Measurements from ENCODE around the gene COL8A1.

The COL8A1 gene

DNA sequence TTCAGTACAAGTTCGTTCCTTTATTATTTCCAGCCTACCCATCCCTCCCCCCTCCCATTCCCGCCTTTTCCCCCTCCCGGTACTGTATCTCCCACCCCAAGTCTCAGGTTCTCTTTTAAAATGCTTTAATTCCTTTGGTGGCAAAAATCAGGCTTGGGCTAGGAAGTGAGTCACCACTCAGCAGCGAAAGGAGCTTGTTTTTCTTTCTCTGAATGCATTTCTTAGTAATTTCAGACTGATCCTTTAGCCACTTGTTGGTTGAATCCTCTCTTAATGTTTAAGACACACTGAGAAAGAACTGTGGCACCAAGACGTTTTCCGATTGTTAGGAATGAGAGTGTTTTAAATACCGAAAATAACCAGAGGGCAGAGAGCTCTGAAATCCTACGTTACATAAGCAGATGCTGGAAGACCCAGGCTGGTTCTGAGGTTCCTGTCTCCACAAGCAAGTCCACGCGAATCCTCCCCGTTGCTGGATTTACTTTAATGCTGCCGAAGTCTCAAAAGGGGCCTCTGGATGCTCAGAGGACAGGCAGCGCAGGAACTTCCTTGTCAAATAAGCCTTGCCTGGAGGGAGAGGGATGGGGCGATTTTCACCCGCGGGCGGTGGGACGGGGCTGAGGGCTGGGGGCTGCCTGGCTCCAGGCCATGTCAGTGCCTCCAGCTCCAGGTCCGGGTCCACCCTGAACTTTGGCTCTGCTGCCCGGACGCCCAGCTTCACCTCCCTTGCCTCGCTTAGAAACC lies 854 bp upstream of the COL8A1 start:
- peak overlapping the region; percentile 93 to 98 for H3K27ac ChIP-seq
- peak; percentile 76 for DNase-seq (ENCODE audit: low spot score)
- peak overlapping the region; percentile 88 for H3K4me3 ChIP-seq
- TF ChIP-seq CTCF (IDR thresholded peaks at IDR 0.05): no peak

DNA sequence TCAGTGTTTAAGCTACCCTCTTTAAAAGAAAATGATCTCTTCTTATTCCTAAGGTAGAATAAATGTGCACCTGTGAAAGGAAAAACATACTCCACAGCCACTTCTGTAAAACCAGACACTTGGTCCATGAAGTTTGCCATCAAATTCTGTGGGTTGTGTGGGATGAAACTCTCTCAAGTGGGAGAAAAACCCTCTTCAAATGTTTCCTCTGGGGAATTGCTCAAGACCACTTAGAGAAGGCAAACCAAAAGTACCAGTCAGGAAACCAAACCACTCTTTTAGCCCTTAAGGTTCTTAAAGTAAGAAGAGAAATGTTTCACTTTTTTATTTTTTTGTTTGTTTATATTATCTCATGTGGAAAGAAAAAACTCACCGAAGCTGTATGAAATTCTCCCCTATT lies 1.2 kb downstream of the COL8A1 start:
- TF ChIP-seq CTCF (IDR thresholded peaks at IDR 0.05): no peak
- Histone ChIP-seq H3K4me3 (peak overlapping the region; percentile 88), H3K27ac (peak overlapping the region; percentile 93 to 98)
- DNase-seq (ENCODE audit: low spot score): no peak

DNA sequence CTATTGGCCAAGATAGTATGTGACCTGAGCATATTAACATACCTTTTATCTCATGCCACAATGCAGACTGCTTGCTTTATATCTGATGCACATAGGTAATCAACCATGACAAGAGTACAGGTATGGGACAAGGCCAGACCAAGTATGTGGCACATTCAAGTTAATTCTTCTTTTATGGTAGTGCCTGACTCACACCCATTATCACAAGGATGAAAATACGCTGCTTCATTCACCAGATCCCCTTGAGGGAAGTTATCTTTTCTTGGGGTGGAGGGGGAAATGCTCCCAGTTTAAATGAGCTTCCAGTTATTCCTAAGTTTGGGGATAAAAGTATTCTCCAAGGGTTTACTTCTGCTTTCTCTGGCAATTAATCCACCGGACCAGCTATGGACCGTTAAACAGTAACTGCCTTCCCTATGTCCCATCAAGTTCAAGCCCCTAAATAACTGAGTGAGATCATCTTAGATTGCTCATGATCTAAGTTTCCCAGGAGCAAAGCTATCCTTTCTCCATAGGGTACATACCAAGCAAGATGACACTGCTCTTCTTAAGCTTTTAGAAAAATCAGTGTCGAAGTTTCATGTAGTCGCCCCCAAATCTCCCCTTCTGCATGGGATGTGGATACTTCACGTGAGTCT lies 1.9 kb downstream of the COL8A1 start:
- DNase-seq (ENCODE audit: low spot score): no peak
- TF ChIP-seq CTCF (IDR thresholded peaks at IDR 0.05): no peak
- Histone ChIP-seq H3K4me3 (peak overlapping the region; percentile 88), H3K27ac (peak overlapping the region; percentile 79 to 93)

GRCh38 chr3:99641480-99641879 lies 3.1 kb downstream of the COL8A1 start:
- no peak for TF ChIP-seq CTCF (IDR thresholded peaks at IDR 0.05)
- peak overlapping the region; percentile 88 for H3K4me3 ChIP-seq
- peak overlapping the region; percentile 79 to 93 for H3K27ac ChIP-seq
- DNase-seq (ENCODE audit: low spot score): no peak

- DNase-seq (ENCODE audit: low spot score): no peak
- H3K27ac ChIP-seq: peak overlapping the region; percentile 79 to 93
Measured at GRCh38 chr3:99641982-99642381, 3.6 kb downstream of the COL8A1 start.

DNA sequence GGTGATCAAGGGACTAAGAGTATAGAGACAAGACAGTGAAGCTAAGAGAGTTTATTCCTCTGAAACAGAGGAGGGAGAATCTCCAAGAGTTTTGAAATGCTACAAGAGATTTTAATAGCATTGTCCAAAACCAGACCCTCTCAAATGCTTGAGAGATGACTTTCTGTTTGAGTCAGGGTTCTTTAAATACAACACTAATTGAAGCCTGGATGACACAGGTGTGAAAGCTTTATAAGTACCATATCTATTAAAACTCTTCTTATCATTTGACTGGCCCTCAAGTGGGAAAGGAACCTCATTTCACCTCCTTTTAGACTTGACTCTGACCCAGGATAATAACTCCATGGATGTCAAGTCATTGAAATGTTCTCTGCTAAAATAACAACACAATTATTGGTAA lies 5.6 kb downstream of the COL8A1 start:
- no peak for DNase-seq (ENCODE audit: low spot score)
- H3K4me3 ChIP-seq: peak overlapping the region; percentile 40
- TF ChIP-seq CTCF (IDR thresholded peaks at IDR 0.05): no peak
- peak overlapping the region; percentile 36 to 83 for H3K27ac ChIP-seq

More at GRCh38 chr3:99641982-99642381, 3.6 kb downstream of the COL8A1 start:
- H3K4me3 ChIP-seq: peak overlapping the region; percentile 88
- TF ChIP-seq CTCF (IDR thresholded peaks at IDR 0.05): no peak

- DNase-seq (ENCODE audit: low spot score): no peak
- Histone ChIP-seq H3K27ac (peak overlapping the region; percentile 73 to 83), H3K4me3 (peak overlapping the region; percentile 40)
- no peak for TF ChIP-seq CTCF (IDR thresholded peaks at IDR 0.05)
Measured at GRCh38 chr3:99644746-99645145, 6.4 kb downstream of the COL8A1 start.
